ENCODE measurements around the gene CAPZB. TPM values are rescaled to one million over a fixed set of nuclear protein-coding genes. Genes with fewer than 3 reads are reported as not detected.
A peak's percentile ranks its signal among the peaks of the same experiment; 100 is the strongest.

CAPZB gene
- 93.6 and 105 TPM in 2 replicates for total RNA-seq

GRCh38 chr1:19485362-19486187, at the start of gene CAPZB:
CAPZB (minus strand) TSS chr1:19485539; CDS start chr1:19485438, 101 bp downstream.
- Histone ChIP-seq H3K4me3 (ENCODE audit: low read depth, low read length) (peak within 1 kb of the TSS; percentile 91), H3K27me3 (ENCODE audit: control insufficient read depth, insufficient read depth, low read length) (no peaks in the 10 kb centered on the region), H3K36me3 (ENCODE audit: control insufficient read depth, insufficient read depth, low read length) (peaks cover 2% of the 10 kb centered on the region)
- TF ChIP-seq, protein P1, sequence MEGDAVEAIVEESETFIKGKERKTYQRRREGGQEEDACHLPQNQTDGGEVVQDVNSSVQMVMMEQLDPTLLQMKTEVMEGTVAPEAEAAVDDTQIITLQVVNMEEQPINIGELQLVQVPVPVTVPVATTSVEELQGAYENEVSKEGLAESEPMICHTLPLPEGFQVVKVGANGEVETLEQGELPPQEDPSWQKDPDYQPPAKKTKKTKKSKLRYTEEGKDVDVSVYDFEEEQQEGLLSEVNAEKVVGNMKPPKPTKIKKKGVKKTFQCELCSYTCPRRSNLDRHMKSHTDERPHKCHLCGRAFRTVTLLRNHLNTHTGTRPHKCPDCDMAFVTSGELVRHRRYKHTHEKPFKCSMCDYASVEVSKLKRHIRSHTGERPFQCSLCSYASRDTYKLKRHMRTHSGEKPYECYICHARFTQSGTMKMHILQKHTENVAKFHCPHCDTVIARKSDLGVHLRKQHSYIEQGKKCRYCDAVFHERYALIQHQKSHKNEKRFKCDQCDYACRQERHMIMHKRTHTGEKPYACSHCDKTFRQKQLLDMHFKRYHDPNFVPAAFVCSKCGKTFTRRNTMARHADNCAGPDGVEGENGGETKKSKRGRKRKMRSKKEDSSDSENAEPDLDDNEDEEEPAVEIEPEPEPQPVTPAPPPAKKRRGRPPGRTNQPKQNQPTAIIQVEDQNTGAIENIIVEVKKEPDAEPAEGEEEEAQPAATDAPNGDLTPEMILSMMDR (IDR thresholded peaks at IDR 0.05; ENCODE audit: insufficient read depth, low read length, poor library complexity, severe bottlenecking) = no peak
- DNase-seq (ENCODE audit: low read depth) = no peak

DNA sequence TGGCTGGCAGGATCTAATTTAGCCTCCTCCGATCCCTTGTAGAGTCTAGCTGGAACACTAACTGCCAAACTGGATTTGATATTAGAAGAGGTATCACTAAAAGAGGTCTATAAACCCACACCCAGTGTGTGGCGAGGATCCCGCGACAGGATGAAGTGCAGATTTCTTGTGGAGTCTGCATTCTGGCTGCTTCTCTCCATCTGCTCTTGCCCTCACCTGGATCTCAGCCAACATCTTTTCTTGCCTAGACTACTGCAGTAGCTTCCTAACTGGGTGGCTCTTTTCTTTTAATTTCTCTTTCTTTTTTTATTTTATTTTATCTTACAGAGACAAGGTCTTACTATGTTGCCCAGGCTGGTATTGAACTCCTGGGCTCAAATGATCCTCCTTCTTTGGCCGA, 48.9 kb upstream of the CAPZB start:
- H3K36me3 ChIP-seq (ENCODE audit: control insufficient read depth, insufficient read depth, low read length) = no peaks in the 10 kb centered on the region
- DNase-seq (ENCODE audit: low read depth) = no peak
- TF ChIP-seq, protein P1 (IDR thresholded peaks at IDR 0.05; ENCODE audit: insufficient read depth, low read length, poor library complexity, severe bottlenecking) = no peak
- H3K4me3 ChIP-seq (ENCODE audit: low read depth, low read length) = no peak overlapping the region
- no peaks in the 10 kb centered on the region for H3K27me3 ChIP-seq (ENCODE audit: control insufficient read depth, insufficient read depth, low read length)

GRCh38 chr1:19533626-19534025, 48.3 kb upstream of the CAPZB start:
- Histone ChIP-seq H3K27me3 (ENCODE audit: control insufficient read depth, insufficient read depth, low read length) (no peaks in the 10 kb centered on the region), H3K4me3 (ENCODE audit: low read depth, low read length) (no peak overlapping the region), H3K36me3 (ENCODE audit: control insufficient read depth, insufficient read depth, low read length) (no peaks in the 10 kb centered on the region)
- TF ChIP-seq, protein P1 (IDR thresholded peaks at IDR 0.05; ENCODE audit: insufficient read depth, low read length, poor library complexity, severe bottlenecking) = no peak
- DNase-seq (ENCODE audit: low read depth) = no peak

DNA sequence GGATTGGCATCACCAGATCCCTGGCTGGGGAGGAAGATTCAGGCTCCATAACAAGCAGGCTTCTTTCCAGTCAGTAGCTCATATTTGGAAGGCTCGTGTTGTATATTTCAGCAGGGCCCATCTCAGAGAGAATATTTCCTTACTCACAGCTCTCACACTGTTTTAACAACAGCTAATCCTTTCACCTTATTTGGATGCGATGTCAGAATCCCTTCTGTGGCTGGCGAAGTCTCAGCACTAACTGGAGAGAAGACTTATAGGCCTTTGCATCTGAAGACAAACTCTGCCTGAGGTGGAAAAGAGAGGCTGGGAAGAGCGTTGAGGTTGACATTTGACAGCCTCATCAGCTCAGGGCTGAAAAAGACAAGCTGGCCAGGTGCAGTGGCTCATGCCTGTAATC, 47.2 kb upstream of the CAPZB start:
- no peaks in the 10 kb centered on the region for H3K27me3 ChIP-seq (ENCODE audit: control insufficient read depth, insufficient read depth, low read length)
- H3K36me3 ChIP-seq (ENCODE audit: control insufficient read depth, insufficient read depth, low read length) = no peaks in the 10 kb centered on the region
- no peak for DNase-seq (ENCODE audit: low read depth)
- H3K4me3 ChIP-seq (ENCODE audit: low read depth, low read length) = no peak overlapping the region
- TF ChIP-seq, protein P1 (IDR thresholded peaks at IDR 0.05; ENCODE audit: insufficient read depth, low read length, poor library complexity, severe bottlenecking) = no peak

DNA sequence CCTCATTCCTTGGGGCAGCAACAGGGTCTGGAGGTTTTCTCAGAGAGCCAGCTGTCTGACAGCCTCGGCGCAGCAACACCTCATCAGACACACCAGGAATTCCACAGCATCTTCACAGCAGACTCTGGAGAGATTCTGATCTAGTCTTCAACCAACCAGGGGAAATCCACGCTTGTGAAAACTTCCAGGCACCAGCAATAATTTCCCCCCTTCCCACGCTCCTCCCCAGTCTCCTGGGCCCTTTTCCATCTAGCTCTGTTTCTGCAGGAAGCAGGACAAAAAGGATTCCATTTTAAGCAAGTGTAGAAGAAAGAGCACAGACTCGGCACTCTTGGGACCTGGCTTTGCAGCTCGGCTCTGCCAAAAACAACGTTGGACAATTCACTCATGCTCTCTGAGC, 44.3 kb upstream of the CAPZB start:
- no peaks in the 10 kb centered on the region for H3K27me3 ChIP-seq (ENCODE audit: control insufficient read depth, insufficient read depth, low read length)
- TF ChIP-seq, protein P1 (IDR thresholded peaks at IDR 0.05; ENCODE audit: insufficient read depth, low read length, poor library complexity, severe bottlenecking) = no peak
- no peak overlapping the region for H3K4me3 ChIP-seq (ENCODE audit: low read depth, low read length)
- no peaks in the 10 kb centered on the region for H3K36me3 ChIP-seq (ENCODE audit: control insufficient read depth, insufficient read depth, low read length)
- no peak for DNase-seq (ENCODE audit: low read depth)

DNA sequence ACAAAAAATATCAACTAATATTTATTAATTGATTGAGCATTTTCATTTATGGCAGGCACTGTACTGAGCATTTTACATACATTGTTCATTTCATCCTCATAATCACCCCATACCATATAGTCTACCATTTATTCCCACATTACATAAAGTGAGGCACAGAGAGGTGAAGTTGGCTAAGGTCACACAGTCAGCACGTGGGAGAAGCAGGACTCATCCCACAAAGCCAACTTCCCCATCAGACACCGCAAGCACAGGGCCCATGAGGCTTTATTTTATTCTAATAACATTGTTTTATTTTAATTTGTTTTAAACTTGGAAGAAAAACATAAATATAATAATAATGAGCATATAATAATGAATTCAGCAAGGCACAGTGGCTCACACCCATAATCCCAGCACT, 43.1 kb upstream of the CAPZB start:
- DNase-seq (ENCODE audit: low read depth) = no peak
- H3K4me3 ChIP-seq (ENCODE audit: low read depth, low read length) = no peak overlapping the region

More for the DNA sequence above, 43.1 kb upstream of the CAPZB start:
- Histone ChIP-seq H3K36me3 (ENCODE audit: control insufficient read depth, insufficient read depth, low read length) (no peaks in the 10 kb centered on the region), H3K27me3 (ENCODE audit: control insufficient read depth, insufficient read depth, low read length) (no peaks in the 10 kb centered on the region)
- TF ChIP-seq, protein P1 (IDR thresholded peaks at IDR 0.05; ENCODE audit: insufficient read depth, low read length, poor library complexity, severe bottlenecking) = no peak
